Neural progenitor cell (in vitro differentiated cells): ENCODE measurements around the gene GADD45GIP1. TPM values are rescaled to one million over a fixed set of nuclear protein-coding genes. Genes with fewer than 3 reads are reported as not detected.

ENCODE experiments used
- DNase-seq: peaks from one replicate; pipeline ENCODE4 v3.0.0-alpha.2; 2016; ENCODE audit warnings: low spot score
- H2AFZ ChIP-seq: fragments of 200-600 bp; sonication (generic); replicated peaks from 2 replicates; pipeline ENCODE4 v1.6.1; 2016; ENCODE audit warnings: antibody characterized with exemption
- H3F3A ChIP-seq: fragments of 200-600 bp; sonication (generic); 2 replicates; pipeline ENCODE4 v1.6.1; 2016; ENCODE audit warnings: antibody characterized with exemption, low read depth
- H3K27ac ChIP-seq: fragments of 200-600 bp; sonication (generic); 2 replicates; pipeline ENCODE4 v1.5.1; 2016; ENCODE audit warnings: mild to moderate bottlenecking
- H3K27me3 ChIP-seq: fragments of 200-600 bp; sonication (generic); 2 replicates; pipeline ENCODE4 v1.6.1; 2016; ENCODE audit warnings: mild to moderate bottlenecking, moderate library complexity
- H3K36me3 ChIP-seq: fragments of 200-600 bp; sonication (generic); 2 replicates; pipeline ENCODE4 v1.5.1; 2016
- H3K4me1 ChIP-seq: fragments of 200-600 bp; sonication (generic); 2 replicates; pipeline ENCODE4 v1.6.1; 2016; ENCODE audit warnings: mixed run types
- H3K4me2 ChIP-seq: fragments of 200-600 bp; sonication (generic); 2 replicates; pipeline ENCODE4 v1.6.1; 2016
- H3K4me3 ChIP-seq: fragments of 200-600 bp; sonication (generic); 2 replicates; pipeline ENCODE4 v1.5.1; 2016
- H3K79me2 ChIP-seq: fragments of 200-600 bp; sonication (generic); 2 replicates; pipeline ENCODE4 v1.6.1; 2016; ENCODE audit warnings: low read depth
- H3K9ac ChIP-seq: fragments of 200-600 bp; sonication (generic); 2 replicates; pipeline ENCODE4 v1.6.1; 2016
- H3K9me3 ChIP-seq: fragments of 200-600 bp; sonication (generic); 2 replicates; pipeline ENCODE4 v1.5.1; 2016; ENCODE audit warnings: low read depth
- H4K20me1 ChIP-seq: fragments of 200-600 bp; sonication (generic); 2 replicates; pipeline ENCODE4 v1.6.1; 2016; ENCODE audit warnings: low read depth
- H3K27ac Mint-ChIP-seq: 3 replicates; pipeline ENCODE4 v1.8.0; 2021; ENCODE audit warnings: mixed read lengths
- H3K27me3 Mint-ChIP-seq: 2 replicates; pipeline ENCODE4 v1.8.0; 2022; ENCODE audit warnings: low read depth, mild to moderate bottlenecking, inconsistent platforms, moderate library complexity, mixed read lengths; ENCODE audit not compliant: insufficient read depth
- H3K36me3 Mint-ChIP-seq: 3 replicates; pipeline ENCODE4 v1.8.0; 2021; ENCODE audit warnings: mixed read lengths
- H3K4me1 Mint-ChIP-seq: 3 replicates; pipeline ENCODE4 v1.8.0; 2021; ENCODE audit warnings: mixed read lengths
- H3K4me3 Mint-ChIP-seq: 3 replicates; pipeline ENCODE4 v1.8.0; 2021; ENCODE audit warnings: mild to moderate bottlenecking, moderate library complexity, mixed read lengths
- H3K9me3 Mint-ChIP-seq: 3 replicates; pipeline ENCODE4 v1.8.0; 2020; ENCODE audit warnings: mixed read lengths
- CTCF ChIP-seq: fragments of 200-600 bp; sonication (generic); IDR thresholded peaks from 2 replicates; pipeline ENCODE4 v1.5.1; 2017; ENCODE audit warnings: antibody characterized with exemption, mild to moderate bottlenecking
- EZH2 ChIP-seq: fragments of 200-600 bp; sonication (generic); IDR thresholded peaks from 2 replicates; pipeline ENCODE4 v1.6.1; 2017; ENCODE audit warnings: antibody characterized with exemption, mild to moderate bottlenecking, moderate library complexity
- EZH2phosphoT487 ChIP-seq: fragments of 200-600 bp; sonication (generic); IDR thresholded peaks from 2 replicates; pipeline ENCODE4 v1.6.1; 2017; ENCODE audit warnings: antibody characterized with exemption
- total RNA-seq: library from RNA; depleted of rRNA; stranded (reverse); fragments of >200 nt; gene quantifications from 2 replicates; pipeline ENCODE4 v1.2.3, GENCODE V29; 2015; ENCODE audit warnings: low replicate concordance

GADD45GIP1 gene
- total RNA-seq, 1 donor from 2014 or later = 17.1 TPM

- H3K27me3 Mint-ChIP-seq = peaks cover 12% of the 10 kb centered on the region
- Histone ChIP-seq H3K79me2 (peaks cover 51% of the 10 kb centered on the region), H3K27ac (peak overlapping the region; percentile 36), H3K36me3 (peaks cover 10% of the 10 kb centered on the region), H3K27me3 (no peaks in the 10 kb centered on the region), H3K9ac (no peak overlapping the region), H3K4me1 (peaks cover 25% of the 10 kb centered on the region), H3F3A (peaks cover 46% of the 10 kb centered on the region), H2AFZ (no peak overlapping the region), H3K4me3 (no peak overlapping the region), H3K9me3 (no peaks in the 10 kb centered on the region), H4K20me1 (peaks cover 33% of the 10 kb centered on the region), H3K4me2 (no peak overlapping the region)
- DNase-seq = no peak
- TF ChIP-seq CTCF (no peak), EZH2 (no peak), EZH2phosphoT487 (no peak)
- H3K4me3 Mint-ChIP-seq = peak overlapping the region; percentile 7
- peaks cover 23% of the 10 kb centered on the region for H3K36me3 Mint-ChIP-seq
- H3K27ac Mint-ChIP-seq = peak overlapping the region; percentile 80
- H3K4me1 Mint-ChIP-seq = peaks cover 49% of the 10 kb centered on the region
- no peaks in the 10 kb centered on the region for H3K9me3 Mint-ChIP-seq
Measured at GRCh38 chr19:12936582-12936981, 20.4 kb downstream of the GADD45GIP1 start.

DNA sequence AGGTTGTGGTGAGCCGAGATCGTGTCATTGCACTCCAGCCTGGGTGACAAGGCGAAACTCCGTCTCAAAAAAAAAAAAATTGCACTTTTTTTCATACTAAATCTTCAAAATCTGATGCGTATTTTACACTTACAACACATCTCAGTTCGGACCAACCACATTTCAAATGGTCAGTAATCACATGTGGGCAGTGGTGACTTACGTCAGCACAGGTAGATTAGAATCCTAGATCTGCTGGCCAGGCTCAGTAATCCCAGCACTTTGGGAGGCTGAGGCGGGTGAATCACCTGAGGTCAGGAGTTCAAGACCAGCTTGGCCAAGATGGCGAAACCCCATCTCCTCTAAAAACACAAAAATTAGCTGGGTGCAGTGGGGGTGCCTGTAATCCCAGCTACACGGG, 22.0 kb downstream of the GADD45GIP1 start:
- H3K27me3 ChIP-seq = no peaks in the 10 kb centered on the region
- TF ChIP-seq CTCF = no peak
- TF ChIP-seq EZH2phosphoT487 = no peak
- no peak for TF ChIP-seq EZH2
- no peak overlapping the region for H3K9ac ChIP-seq
- Mint-ChIP-seq H3K27ac (no peak overlapping the region), H3K9me3 (no peaks in the 10 kb centered on the region), H3K27me3 (peaks cover 10% of the 10 kb centered on the region), H3K36me3 (peaks cover 14% of the 10 kb centered on the region), H3K4me3 (peak overlapping the region; percentile 48), H3K4me1 (peaks cover 39% of the 10 kb centered on the region)
- peaks cover 22% of the 10 kb centered on the region for H3K4me1 ChIP-seq
- no peak overlapping the region for H3K4me3 ChIP-seq
- no peak overlapping the region for H2AFZ ChIP-seq
- H3K9me3 ChIP-seq = no peaks in the 10 kb centered on the region
- H3F3A ChIP-seq = peaks cover 31% of the 10 kb centered on the region
- peaks cover 26% of the 10 kb centered on the region for H4K20me1 ChIP-seq
- peaks cover 3% of the 10 kb centered on the region for H3K36me3 ChIP-seq
- H3K79me2 ChIP-seq = peaks cover 46% of the 10 kb centered on the region
- DNase-seq = no peak
- no peak overlapping the region for H3K4me2 ChIP-seq
- H3K27ac ChIP-seq = no peak overlapping the region

DNA sequence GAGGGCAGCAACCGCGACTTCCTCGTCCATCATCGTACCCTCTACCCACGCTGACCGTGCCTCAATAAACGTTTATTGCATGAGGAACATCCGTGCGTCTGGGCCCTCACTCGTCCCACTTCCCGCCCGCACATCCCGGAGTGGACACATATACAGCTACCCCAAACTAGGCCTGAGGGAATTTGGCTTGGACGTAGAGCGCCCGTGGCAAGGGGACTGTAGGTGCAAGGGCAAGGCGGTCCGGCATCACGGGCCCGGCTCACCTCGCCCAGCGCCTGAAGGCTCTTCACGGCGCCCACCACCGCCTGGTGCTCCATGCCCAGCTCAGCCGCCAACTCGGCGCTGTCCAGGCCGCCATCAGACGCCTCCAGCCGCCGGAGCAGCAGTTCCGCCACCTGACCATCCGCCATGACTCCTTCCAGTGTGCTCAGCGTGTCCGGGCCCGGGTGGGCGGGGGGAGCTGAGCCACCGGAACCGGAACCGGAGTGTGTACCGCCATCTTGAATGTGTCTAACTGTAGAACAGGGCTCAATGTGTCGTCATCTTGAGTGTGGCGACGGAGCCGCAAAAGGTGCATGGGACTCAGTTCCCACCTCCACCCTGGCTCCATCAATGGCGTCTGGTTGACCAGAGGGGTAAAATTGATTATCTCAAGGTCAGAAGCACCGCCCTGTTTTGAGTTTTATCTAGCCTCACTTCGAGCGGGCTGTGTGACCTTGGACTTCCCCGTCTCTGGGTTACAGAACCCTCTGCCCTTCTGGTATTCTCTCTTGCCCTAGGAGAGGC, 23.5 kb downstream of the GADD45GIP1 start, which contains the start of gene FARSA:
FARSA (minus strand) TSS at position 425 of the 786 bp plus-strand sequence; CDS start at position 410, 15 bp downstream.
- H3K9me3 Mint-ChIP-seq = no peaks in the 10 kb centered on the region
- H3K4me2 ChIP-seq = peak within 1 kb of the TSS; percentile 87
- H3K27ac Mint-ChIP-seq = peak within 1 kb of the TSS; percentile 72
- H3K4me3 ChIP-seq = peak within 1 kb of the TSS; percentile 64
- peaks cover 20% of the 10 kb centered on the region for H3F3A ChIP-seq
- peaks cover 10% of the 10 kb centered on the region for H3K27me3 Mint-ChIP-seq
- H3K27me3 ChIP-seq = no peaks in the 10 kb centered on the region
- H3K27ac ChIP-seq = no peak within 1 kb of the TSS
- H3K4me1 ChIP-seq = peaks cover 14% of the 10 kb centered on the region
- H3K79me2 ChIP-seq = peaks cover 31% of the 10 kb centered on the region
- H3K9me3 ChIP-seq = no peaks in the 10 kb centered on the region
- peaks cover 10% of the 10 kb centered on the region for H4K20me1 ChIP-seq
- H3K36me3 Mint-ChIP-seq = peaks cover 7% of the 10 kb centered on the region
- H3K36me3 ChIP-seq = no peaks in the 10 kb centered on the region
- peak within 1 kb of the TSS; percentile 82 for H2AFZ ChIP-seq
- peak within 1 kb of the TSS; percentile 67 for H3K9ac ChIP-seq
- TF ChIP-seq EZH2phosphoT487 = no peak
- peak; percentile 16 for TF ChIP-seq EZH2
- TF ChIP-seq CTCF = no peak
- DNase-seq = peak; percentile 94
- H3K4me3 Mint-ChIP-seq = peak within 1 kb of the TSS; percentile 99
- H3K4me1 Mint-ChIP-seq = peaks cover 27% of the 10 kb centered on the region
